Large intestine (tissue), 3 donors: Measurements from ENCODE around the gene MGA. TPM values are rescaled to one million over a fixed set of nuclear protein-coding genes. Genes with fewer than 3 reads are reported as not detected.
A peak's percentile ranks its signal among the peaks of the same experiment; 100 is the strongest.

Experiments used
- DNase-seq, 2 donors: peaks; one replicate each; pipeline versions ENCODE4 v3.0.0 to v3.0.0-alpha.2; 2013
- H3K27ac ChIP-seq: one replicate; pipeline ENCODE4 v1.5.1; 2013; ENCODE audit warnings: low read length
- H3K27me3 ChIP-seq: 2 replicates; pipeline ENCODE4 v1.6.1; 2013; ENCODE audit warnings: low read length; ENCODE audit not compliant: control insufficient read depth, insufficient read depth
- H3K36me3 ChIP-seq: 2 replicates; pipeline ENCODE4 v1.6.1; 2013; ENCODE audit warnings: low read length; ENCODE audit not compliant: control insufficient read depth, insufficient read depth
- H3K4me1 ChIP-seq: one replicate; pipeline ENCODE4 v1.6.1; 2013; ENCODE audit warnings: low read length; ENCODE audit not compliant: control insufficient read depth, insufficient read depth
- H3K4me3 ChIP-seq: one replicate; pipeline ENCODE4 v1.5.1; 2013; ENCODE audit warnings: low read length
- H3K9me3 ChIP-seq: one replicate; pipeline ENCODE4 v1.6.1; 2013; ENCODE audit warnings: mild to moderate bottlenecking, low read depth, low read length, moderate library complexity; ENCODE audit not compliant: control insufficient read depth
- WGBS: methylation state at CpG from one replicate; pipeline ENCODE4 v1.1.5; 2013; ENCODE audit warnings: low lambda C conversion rate; ENCODE audit not compliant: insufficient coverage; 5-methylcytosine and 5-hydroxymethylcytosine counted together
- polyA plus RNA-seq: library from polyadenylated mRNA; unstranded; fragments of 120-200 nt; gene quantifications from one replicate; pipeline ENCODE4 v1.2.1, GENCODE V29; 2013

The MGA gene
- polyA plus RNA-seq, 1 donor, result 18.9 TPM

- H3K27me3 ChIP-seq, result no peaks in the 10 kb centered on the region
- no peaks in the 10 kb centered on the region for H3K36me3 ChIP-seq
- H3K27ac ChIP-seq, result no peak overlapping the region
- DNase-seq, result no peak
- no CpG with 5 or more reads among the region's 4 CpGs for WGBS
- peaks cover 17% of the 10 kb centered on the region for H3K4me1 ChIP-seq
- no peaks in the 10 kb centered on the region for H3K9me3 ChIP-seq
- no peak overlapping the region for H3K4me3 ChIP-seq
These were observed 26.6 kb upstream of the MGA start for GRCh38 chr15:41633609-41634008.

- 57% methylated on average over 1 of the region's 1 CpG for WGBS
- H3K27ac ChIP-seq, result no peak overlapping the region
- no peak overlapping the region for H3K4me3 ChIP-seq
- no peak for DNase-seq
- H3K36me3 ChIP-seq, result no peaks in the 10 kb centered on the region
- H3K4me1 ChIP-seq, result peaks cover 17% of the 10 kb centered on the region
- no peaks in the 10 kb centered on the region for H3K9me3 ChIP-seq
- no peaks in the 10 kb centered on the region for H3K27me3 ChIP-seq
These were observed 26.1 kb upstream of the MGA start for GRCh38 chr15:41634072-41634626.

- Histone ChIP-seq H3K9me3 (no peaks in the 10 kb centered on the region), H3K4me1 (peaks cover 3% of the 10 kb centered on the region), H3K27me3 (no peaks in the 10 kb centered on the region), H3K27ac (no peak overlapping the region), H3K4me3 (no peak overlapping the region), H3K36me3 (no peaks in the 10 kb centered on the region)
- no peak for DNase-seq
- WGBS, result 80% methylated on average over 1 of the region's 2 CpGs
These were observed 23.1 kb upstream of the MGA start for GRCh38 chr15:41637086-41637485.

GRCh38 chr15:41640985-41641384 is 19.2 kb upstream of the MGA start:
- WGBS, result 100% methylated on average over 1 of the region's 1 CpG
- no peaks in the 10 kb centered on the region for H3K36me3 ChIP-seq
- H3K4me3 ChIP-seq, result no peak overlapping the region
- no peak overlapping the region for H3K27ac ChIP-seq
- peaks cover 3% of the 10 kb centered on the region for H3K4me1 ChIP-seq
- DNase-seq, result no peak
- H3K27me3 ChIP-seq, result no peaks in the 10 kb centered on the region
- no peaks in the 10 kb centered on the region for H3K9me3 ChIP-seq

- H3K4me3 ChIP-seq, result no peak overlapping the region
- H3K27me3 ChIP-seq, result no peaks in the 10 kb centered on the region
- no peak overlapping the region for H3K27ac ChIP-seq
- DNase-seq, result no peak
- H3K36me3 ChIP-seq, result no peaks in the 10 kb centered on the region
- H3K9me3 ChIP-seq, result peaks cover 2% of the 10 kb centered on the region
- no peaks in the 10 kb centered on the region for H3K4me1 ChIP-seq
These were observed 12.9 kb upstream of the MGA start for GRCh38 chr15:41647262-41647661.

- H3K9me3 ChIP-seq, result peaks cover 2% of the 10 kb centered on the region
- no peak overlapping the region for H3K4me3 ChIP-seq
- 67% methylated on average over 1 of the region's 1 CpG for WGBS
- H3K4me1 ChIP-seq, result no peaks in the 10 kb centered on the region
- no peaks in the 10 kb centered on the region for H3K27me3 ChIP-seq
- DNase-seq, result peak; percentile 27 to 55
- no peaks in the 10 kb centered on the region for H3K36me3 ChIP-seq
- no peak overlapping the region for H3K27ac ChIP-seq
These were observed 12.1 kb upstream of the MGA start for GRCh38 chr15:41648097-41648496.

- DNase-seq, result no peak
- H3K27ac ChIP-seq, result no peak overlapping the region
- H3K4me1 ChIP-seq, result no peaks in the 10 kb centered on the region
- H3K27me3 ChIP-seq, result no peaks in the 10 kb centered on the region
- H3K4me3 ChIP-seq, result no peak overlapping the region
- no CpG with 5 or more reads among the region's 1 CpG for WGBS
- no peaks in the 10 kb centered on the region for H3K36me3 ChIP-seq
- peaks cover 2% of the 10 kb centered on the region for H3K9me3 ChIP-seq
These were observed 11.4 kb upstream of the MGA start for GRCh38 chr15:41648770-41649169.

- H3K9me3 ChIP-seq, result peaks cover 2% of the 10 kb centered on the region
- H3K4me1 ChIP-seq, result no peaks in the 10 kb centered on the region
- H3K27me3 ChIP-seq, result no peaks in the 10 kb centered on the region
- no peak overlapping the region for H3K27ac ChIP-seq
- no peaks in the 10 kb centered on the region for H3K36me3 ChIP-seq
- no peak overlapping the region for H3K4me3 ChIP-seq
- DNase-seq, result no peak
- no CpG with 5 or more reads among the region's 1 CpG for WGBS
These were observed 9.4 kb upstream of the MGA start for GRCh38 chr15:41650806-41651205.

GRCh38 chr15:41651373-41651772 is 8.8 kb upstream of the MGA start:
- peaks cover 2% of the 10 kb centered on the region for H3K4me1 ChIP-seq
- no peak for DNase-seq
- 100% methylated on average over 1 of the region's 1 CpG for WGBS

GRCh38 chr15:41653760-41654159 is 6.4 kb upstream of the MGA start:
- no peak overlapping the region for H3K4me3 ChIP-seq
- peaks cover 2% of the 10 kb centered on the region for H3K4me1 ChIP-seq
- DNase-seq, result no peak
- no peaks in the 10 kb centered on the region for H3K27me3 ChIP-seq
- 60% methylated on average over 1 of the region's 3 CpGs for WGBS
- no peaks in the 10 kb centered on the region for H3K36me3 ChIP-seq
- peaks cover 5% of the 10 kb centered on the region for H3K9me3 ChIP-seq
- H3K27ac ChIP-seq, result no peak overlapping the region

More at GRCh38 chr15:41651373-41651772, 8.8 kb upstream of the MGA start:
- Histone ChIP-seq H3K36me3 (no peaks in the 10 kb centered on the region), H3K27me3 (no peaks in the 10 kb centered on the region), H3K9me3 (peaks cover 5% of the 10 kb centered on the region), H3K27ac (no peak overlapping the region), H3K4me3 (no peak overlapping the region)

- 100% methylated on average over 2 of the region's 4 CpGs for WGBS
- no peaks in the 10 kb centered on the region for H3K36me3 ChIP-seq
- no peak overlapping the region for H3K27ac ChIP-seq
- H3K4me1 ChIP-seq, result peaks cover 12% of the 10 kb centered on the region
- H3K27me3 ChIP-seq, result no peaks in the 10 kb centered on the region
- no peak overlapping the region for H3K4me3 ChIP-seq
- DNase-seq, result no peak
- peaks cover 16% of the 10 kb centered on the region for H3K9me3 ChIP-seq
These were observed 4.5 kb upstream of the MGA start for GRCh38 chr15:41655716-41656115.
